ENCODE results near the gene KLHL40. TPM values are rescaled to one million over a fixed set of nuclear protein-coding genes. Genes with fewer than 3 reads are reported as not detected.
"Not testable (repeated sequence)": the region's sequence is repeated elsewhere in the genome, so short reads cannot be mapped to it uniquely, and the experiment has no call there.

Gene KLHL40
- total RNA-seq, 1 experiment from 2014 or later: not detected

GRCh38 chr3:42718338-42718737, 33.0 kb downstream of the KLHL40 start:
- Mint-ChIP-seq H3K4me1 (ENCODE audit: low read depth, unreplicated experiment) (no peaks in the 10 kb centered on the region), H3K27ac (ENCODE audit: unreplicated experiment) (no peak overlapping the region), H3K4me3 (ENCODE audit: low read depth, unreplicated experiment) (no peak overlapping the region), H3K9me3 (ENCODE audit: low read depth, unreplicated experiment) (no peaks in the 10 kb centered on the region), H3K27me3 (ENCODE audit: unreplicated experiment) (peaks cover 13% of the 10 kb centered on the region), H3K36me3 (ENCODE audit: insufficient read depth, unreplicated experiment) (no peaks in the 10 kb centered on the region)
- no TSS peak for BruUV-seq (replicated peaks)
- DNase-seq: no peak
- intact Hi-C loops (cut with micrococcal nuclease; ENCODE audit: unreplicated experiment): no loop called here
- CTCF ChIA-PET: no interaction called here
- no peak for TF ChIP-seq CTCF (IDR thresholded peaks at IDR 0.05; ENCODE audit: unreplicated experiment)

DNA sequence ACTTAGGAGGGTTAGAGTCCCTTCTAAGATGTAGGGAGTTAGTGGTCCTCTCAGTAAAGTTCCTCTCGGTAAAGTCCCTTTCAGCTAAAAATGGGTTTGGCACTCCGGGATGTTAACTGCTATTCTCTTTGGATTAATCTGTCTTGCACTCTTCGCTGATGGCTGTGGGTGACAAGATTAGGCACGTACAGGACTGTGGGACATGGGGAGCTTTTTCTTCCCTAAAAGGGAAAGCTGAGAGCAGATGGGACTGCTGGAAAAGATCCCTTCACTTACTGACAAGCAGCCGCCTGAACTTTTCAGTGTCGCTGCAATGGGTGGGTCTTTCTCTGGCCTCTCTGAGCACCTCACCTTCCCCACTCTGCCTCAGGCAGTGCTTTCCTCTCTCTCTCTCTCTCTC, 33.7 kb downstream of the KLHL40 start:
- CTCF ChIA-PET: no interaction called here
- H3K36me3 Mint-ChIP-seq (ENCODE audit: insufficient read depth, unreplicated experiment): no peaks in the 10 kb centered on the region
- no peak for DNase-seq
- H3K27ac Mint-ChIP-seq (ENCODE audit: unreplicated experiment): no peak overlapping the region
- H3K4me1 Mint-ChIP-seq (ENCODE audit: low read depth, unreplicated experiment): no peaks in the 10 kb centered on the region
- intact Hi-C loops (cut with micrococcal nuclease; ENCODE audit: unreplicated experiment): no loop called here
- peaks cover 6% of the 10 kb centered on the region for H3K27me3 Mint-ChIP-seq (ENCODE audit: unreplicated experiment)
- no peak overlapping the region for H3K4me3 Mint-ChIP-seq (ENCODE audit: low read depth, unreplicated experiment)
- H3K9me3 Mint-ChIP-seq (ENCODE audit: low read depth, unreplicated experiment): no peaks in the 10 kb centered on the region
- no peak for TF ChIP-seq CTCF (IDR thresholded peaks at IDR 0.05; ENCODE audit: unreplicated experiment)
- no TSS peak for BruUV-seq (replicated peaks)

DNA sequence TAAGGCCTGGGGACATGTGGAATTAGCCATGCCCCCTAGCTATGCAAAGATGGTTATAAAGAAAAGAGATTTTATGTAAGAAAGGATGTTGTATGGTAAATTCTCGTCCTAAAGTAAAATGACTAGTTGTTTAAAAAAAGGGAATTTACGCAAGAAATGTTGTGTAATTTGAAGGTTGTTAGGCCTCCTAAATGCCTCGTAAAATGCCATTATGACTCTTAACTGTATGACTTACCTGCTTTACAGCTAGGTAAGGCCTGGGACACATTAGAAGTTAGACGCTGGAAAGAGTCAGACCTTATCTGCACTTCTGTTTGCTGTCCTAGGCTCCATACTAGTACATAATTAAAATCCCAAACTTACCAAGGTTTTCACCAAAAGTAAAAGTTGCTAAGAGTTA, 34.8 kb downstream of the KLHL40 start:
- no peak for DNase-seq
- CTCF ChIA-PET: no interaction called here
- Mint-ChIP-seq H3K27me3 (ENCODE audit: unreplicated experiment) (no peaks in the 10 kb centered on the region), H3K4me1 (ENCODE audit: low read depth, unreplicated experiment) (no peaks in the 10 kb centered on the region), H3K27ac (ENCODE audit: unreplicated experiment) (no peak overlapping the region), H3K4me3 (ENCODE audit: low read depth, unreplicated experiment) (no peak overlapping the region), H3K9me3 (ENCODE audit: low read depth, unreplicated experiment) (no peaks in the 10 kb centered on the region), H3K36me3 (ENCODE audit: insufficient read depth, unreplicated experiment) (no peaks in the 10 kb centered on the region)
- intact Hi-C loops (cut with micrococcal nuclease; ENCODE audit: unreplicated experiment): no loop called here
- TF ChIP-seq CTCF (IDR thresholded peaks at IDR 0.05; ENCODE audit: unreplicated experiment): no peak
- BruUV-seq (replicated peaks): no TSS peak

DNA sequence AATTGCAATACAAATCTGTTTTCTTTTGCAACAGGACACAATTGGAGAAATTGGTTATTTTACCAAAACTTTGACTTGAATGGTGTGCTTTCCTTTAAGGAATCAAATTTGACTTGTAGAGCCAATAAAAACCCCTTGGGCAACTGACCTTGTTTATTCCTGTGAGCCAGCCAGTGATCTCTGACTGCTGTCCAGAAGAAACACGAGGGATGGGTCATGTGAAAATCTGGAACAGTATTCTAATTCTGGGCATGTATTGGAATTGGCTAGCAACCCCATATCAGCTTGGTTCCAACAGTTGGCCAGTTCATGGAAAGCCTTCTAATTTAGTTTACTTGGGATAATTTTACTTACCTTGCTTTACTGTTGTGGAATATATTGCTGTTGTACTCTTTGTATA, 36.4 kb downstream of the KLHL40 start:
- intact Hi-C loops (cut with micrococcal nuclease; ENCODE audit: unreplicated experiment): no loop called here
- Mint-ChIP-seq H3K4me3 (ENCODE audit: low read depth, unreplicated experiment) (no peak overlapping the region), H3K9me3 (ENCODE audit: low read depth, unreplicated experiment) (no peaks in the 10 kb centered on the region), H3K36me3 (ENCODE audit: insufficient read depth, unreplicated experiment) (no peaks in the 10 kb centered on the region), H3K27ac (ENCODE audit: unreplicated experiment) (no peak overlapping the region), H3K27me3 (ENCODE audit: unreplicated experiment) (no peaks in the 10 kb centered on the region), H3K4me1 (ENCODE audit: low read depth, unreplicated experiment) (no peaks in the 10 kb centered on the region)
- CTCF ChIA-PET: no interaction called here
- BruUV-seq (replicated peaks): no TSS peak
- no peak for TF ChIP-seq CTCF (IDR thresholded peaks at IDR 0.05; ENCODE audit: unreplicated experiment)
- no peak for DNase-seq

DNA sequence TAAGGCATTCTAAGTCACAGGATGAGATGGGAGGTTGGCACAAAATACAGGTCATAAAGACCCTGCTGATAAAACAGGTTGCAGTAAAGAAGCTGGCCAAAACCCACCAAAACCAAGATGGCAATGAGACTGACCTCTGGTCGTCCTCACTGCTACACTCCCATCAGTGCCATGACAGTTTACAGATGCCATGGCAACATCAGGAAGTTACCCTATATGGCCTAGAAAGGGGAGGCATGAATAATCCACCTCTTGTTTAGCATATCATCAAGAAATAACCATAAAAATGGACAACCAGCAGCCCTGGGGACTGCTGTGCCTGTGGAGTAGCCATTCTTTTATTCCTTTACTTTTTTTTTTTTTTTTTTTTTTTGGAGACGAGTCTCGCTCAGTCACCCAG, 37.1 kb downstream of the KLHL40 start:
- intact Hi-C loops (cut with micrococcal nuclease; ENCODE audit: unreplicated experiment); DNase-seq; H3K27me3 Mint-ChIP-seq (ENCODE audit: unreplicated experiment); H3K4me1 Mint-ChIP-seq (ENCODE audit: low read depth, unreplicated experiment); H3K9me3 Mint-ChIP-seq (ENCODE audit: low read depth, unreplicated experiment); H3K36me3 Mint-ChIP-seq (ENCODE audit: insufficient read depth, unreplicated experiment); H3K27ac Mint-ChIP-seq (ENCODE audit: unreplicated experiment); CTCF ChIA-PET; H3K4me3 Mint-ChIP-seq (ENCODE audit: low read depth, unreplicated experiment); BruUV-seq (replicated peaks): not testable (repeated sequence)
